Activated CD4-positive, alpha-beta T cell treated with anti-CD3 and anti-CD28 coated beads for 36 hours (primary cell): ENCODE results near the gene BCAS3. TPM values are rescaled to one million over a fixed set of nuclear protein-coding genes. Genes with fewer than 3 reads are reported as not detected.
A peak's percentile ranks its signal among the peaks of the same experiment; 100 is the strongest.
"Not testable (repeated sequence)": the region's sequence is repeated elsewhere in the genome, so short reads cannot be mapped to it uniquely, and the experiment has no call there.

Experiments
- ATAC-seq: fragments of 200-7000 bp; cut with Tn5 transposase; one replicate; pipeline ENCODE4 v1.10.0; 2021; ENCODE audit warnings: mild to moderate bottlenecking, moderate library complexity
- CTCF ChIA-PET: fragments of 350-600 bp; sonication (Branson Sonifier 250); formaldehyde crosslinking; loops from one replicate; lab custom pipeline; 2021; ENCODE audit warnings: antibody characterized with exemption; lab: Charles Lee
- POLR2A ChIA-PET: fragments of 350-600 bp; sonication (Branson Sonifier 250); formaldehyde crosslinking; loops from one replicate; lab custom pipeline; 2021; ENCODE audit warnings: antibody characterized with exemption, inconsistent platforms; lab: Charles Lee
- DNase-seq: peaks from one replicate; pipeline ENCODE4 v3.0.0-alpha.2; 2020
- H3K27ac Mint-ChIP-seq: one replicate; pipeline ENCODE4 v1.8.0; 2021; ENCODE audit warnings: mixed read lengths
- H3K27me3 Mint-ChIP-seq: one replicate; pipeline ENCODE4 v1.8.0; 2021; ENCODE audit warnings: mixed read lengths
- H3K36me3 Mint-ChIP-seq: one replicate; pipeline ENCODE4 v1.8.0; 2021; ENCODE audit warnings: low read depth, mixed read lengths
- H3K4me1 Mint-ChIP-seq: one replicate; pipeline ENCODE4 v1.8.0; 2021; ENCODE audit warnings: mixed read lengths
- H3K4me3 Mint-ChIP-seq: one replicate; pipeline ENCODE4 v1.8.0; 2021; ENCODE audit warnings: mild to moderate bottlenecking, moderate library complexity, mixed read lengths
- H3K9me3 Mint-ChIP-seq: one replicate; pipeline ENCODE4 v1.8.0; 2021; ENCODE audit warnings: low read depth, mixed read lengths
- intact Hi-C, 2 experiments: fragments of 100-400 bp; cut with DNase I in 1 of 2; cut with micrococcal nuclease in 1 of 2; formaldehyde crosslinking; loops; one replicate each; pipeline versions ENCODE4 v1.14.2 to v1.15.1; 2022 to 2024; cut with DNase I, micrococcal nuclease
- total RNA-seq, 2 experiments: library from RNA; stranded (reverse); gene quantifications; one replicate each; pipeline ENCODE4 v1.2.3, GENCODE V29; 2021

BCAS3 gene
- total RNA-seq, 2 experiments from 2014 or later: 7.2 to 7.5 TPM

DNA sequence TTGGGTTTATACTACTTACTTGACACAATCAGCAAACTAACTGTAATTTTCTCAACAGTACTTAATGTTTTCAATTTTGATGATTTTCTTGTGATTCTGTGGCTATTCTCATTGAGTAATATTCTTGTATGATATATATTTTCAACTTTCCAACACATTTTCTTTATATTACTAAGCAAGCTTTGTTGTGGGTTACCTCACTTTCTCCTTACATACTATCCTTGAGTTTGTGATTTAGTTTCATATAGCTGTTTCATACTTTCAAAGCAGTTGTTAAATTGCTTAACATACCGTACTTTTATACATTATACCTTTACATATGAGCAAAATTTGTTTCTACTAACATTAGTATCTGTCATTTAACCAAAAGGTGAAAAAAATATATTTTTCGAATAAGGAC lies 197.1 kb downstream of the BCAS3 start:
- H3K9me3 Mint-ChIP-seq: no peaks in the 10 kb centered on the region
- H3K36me3 Mint-ChIP-seq: peaks cover 3% of the 10 kb centered on the region
- ChIA-PET POLR2A (interaction anchor here (0.8 kb wide), 1 partner anchor 418 kb away, joined by 3 read pairs; no protein-coding TSS in a partner anchor), CTCF (interaction anchor here (0.9 kb wide), 1 partner anchor 9 kb away, joined by 4 read pairs; no protein-coding TSS in a partner anchor)
- peaks cover 4% of the 10 kb centered on the region for H3K4me1 Mint-ChIP-seq
- H3K27me3 Mint-ChIP-seq: no peaks in the 10 kb centered on the region
- no peak overlapping the region for H3K4me3 Mint-ChIP-seq
- no peak for DNase-seq
- H3K27ac Mint-ChIP-seq: no peak overlapping the region
- ATAC-seq: no peak
- intact Hi-C loops: no loop called here

DNA sequence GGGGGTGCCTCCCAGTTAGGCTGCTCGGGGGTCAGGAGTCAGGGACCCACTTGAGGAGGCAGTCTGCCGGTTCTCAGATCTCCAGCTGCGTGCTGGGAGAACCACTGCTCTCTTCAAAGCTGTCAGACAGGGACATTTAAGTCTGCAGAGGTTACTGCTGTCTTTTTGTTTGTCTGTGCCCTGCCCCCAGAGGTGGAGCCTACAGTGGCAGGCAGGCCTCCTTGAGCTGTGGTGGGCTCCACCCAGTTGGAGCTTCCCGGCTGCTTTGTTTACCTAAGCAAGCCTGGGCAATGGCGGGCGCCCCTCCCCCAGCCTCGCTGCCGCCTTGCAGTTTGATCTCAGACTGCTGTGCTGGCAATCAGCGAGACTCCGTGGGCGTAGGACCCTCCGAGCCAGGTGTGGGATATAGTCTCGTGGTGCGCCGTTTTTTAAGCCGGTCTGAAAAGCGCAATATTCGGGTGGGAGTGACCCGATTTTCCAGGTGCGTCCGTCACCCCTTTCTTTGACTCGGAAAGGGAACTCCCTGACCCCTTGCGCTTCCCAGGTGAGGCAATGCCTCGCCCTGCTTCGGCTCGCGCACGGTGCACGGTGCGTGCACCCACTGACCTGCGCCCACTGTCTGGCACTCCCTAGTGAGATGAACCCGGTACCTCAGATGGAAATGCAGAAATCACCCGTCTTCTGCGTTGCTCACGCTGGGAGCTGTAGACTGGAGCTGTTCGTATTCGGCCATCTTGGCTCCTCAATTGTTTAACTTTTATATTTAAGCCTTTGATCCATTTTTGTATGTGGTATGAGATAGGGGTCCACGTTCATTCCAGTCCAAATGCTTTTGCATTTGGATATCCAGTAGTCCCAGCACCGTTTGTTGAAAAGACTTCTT lies 209.3 kb downstream of the BCAS3 start:
- DNase-seq, H3K4me1 Mint-ChIP-seq, CTCF ChIA-PET, POLR2A ChIA-PET, H3K9me3 Mint-ChIP-seq, ATAC-seq, intact Hi-C loops, H3K36me3 Mint-ChIP-seq, H3K27me3 Mint-ChIP-seq: not testable (repeated sequence)
- peak overlapping the region; percentile 42 for H3K27ac Mint-ChIP-seq
- H3K4me3 Mint-ChIP-seq: peak overlapping the region; percentile 50

DNA sequence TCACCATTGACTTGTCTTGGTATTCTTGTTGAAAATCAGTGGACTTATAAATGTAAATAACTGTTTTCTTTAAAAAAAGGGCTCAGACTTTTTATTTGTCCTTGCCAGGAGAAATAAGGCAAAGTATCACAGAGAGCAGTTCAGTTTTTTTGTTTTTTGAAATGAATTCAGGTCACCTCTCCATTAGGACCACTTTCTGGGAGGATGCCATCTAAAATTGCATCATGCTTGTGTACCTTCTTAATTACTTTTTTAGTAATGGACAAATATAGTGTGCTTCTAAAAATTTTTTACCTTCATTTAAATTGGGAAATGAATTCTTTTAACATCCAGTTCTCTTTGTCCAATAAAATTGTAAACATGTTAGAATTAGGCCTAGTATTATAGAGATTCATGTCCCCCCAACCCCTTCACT lies 210.0 kb downstream of the BCAS3 start:
- Mint-ChIP-seq H3K9me3 (no peaks in the 10 kb centered on the region), H3K4me1 (no peaks in the 10 kb centered on the region), H3K27ac (no peak overlapping the region), H3K27me3 (no peaks in the 10 kb centered on the region), H3K36me3 (no peaks in the 10 kb centered on the region), H3K4me3 (peak overlapping the region; percentile 50)
- ChIA-PET CTCF (no interaction called here), POLR2A (no interaction called here)
- DNase-seq (no peak), ATAC-seq (no peak)
- intact Hi-C loops: no loop called here

DNA sequence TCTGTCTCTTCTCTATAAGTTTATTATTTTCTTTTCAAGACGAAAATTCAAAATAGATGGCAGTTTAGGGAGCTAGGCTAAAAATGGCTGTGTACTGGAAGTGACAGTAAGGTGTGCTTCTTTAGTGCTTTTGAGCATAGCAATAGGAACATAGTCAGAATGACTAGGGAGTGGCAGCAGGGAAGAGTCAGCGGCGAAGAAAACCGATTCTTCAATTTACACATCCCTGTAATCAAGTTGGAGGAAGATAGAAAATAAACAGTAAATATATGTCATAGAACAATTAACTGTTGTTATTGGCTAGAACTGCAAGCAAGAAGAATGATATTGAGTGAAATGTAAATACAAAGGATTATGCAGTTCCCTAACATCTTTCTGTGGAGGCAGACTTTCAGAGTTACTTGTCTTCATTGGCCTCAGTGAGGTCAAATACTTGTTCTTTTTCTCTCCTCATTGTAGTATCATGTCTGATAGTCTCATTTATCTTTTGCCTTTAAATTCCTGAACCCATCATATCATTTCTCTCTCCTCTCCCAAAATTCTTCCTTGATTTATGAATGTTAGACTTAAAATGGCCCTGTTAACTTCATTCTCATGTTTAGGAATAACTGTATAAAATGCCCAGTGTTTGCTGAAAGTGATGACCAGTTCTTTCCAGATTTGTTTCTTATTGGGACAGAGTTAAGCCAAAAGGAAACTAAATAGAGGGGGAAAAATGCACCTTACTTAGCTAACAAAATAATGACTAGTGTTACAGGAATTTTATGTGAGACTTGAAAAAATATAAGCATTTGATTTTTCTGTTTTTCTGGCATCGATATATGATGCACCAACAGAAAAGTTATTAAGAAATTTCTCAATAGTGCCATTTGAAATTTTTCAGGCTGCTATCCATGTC lies 211.4 kb downstream of the BCAS3 start:
- Mint-ChIP-seq H3K36me3 (peaks cover 6% of the 10 kb centered on the region), H3K4me3 (no peak overlapping the region), H3K27me3 (no peaks in the 10 kb centered on the region), H3K27ac (no peak overlapping the region), H3K4me1 (no peaks in the 10 kb centered on the region), H3K9me3 (peaks cover 1% of the 10 kb centered on the region)
- intact Hi-C loops: no loop called here
- POLR2A ChIA-PET: no interaction called here
- CTCF ChIA-PET: no interaction called here
- ATAC-seq (no peak), DNase-seq (no peak)

DNA sequence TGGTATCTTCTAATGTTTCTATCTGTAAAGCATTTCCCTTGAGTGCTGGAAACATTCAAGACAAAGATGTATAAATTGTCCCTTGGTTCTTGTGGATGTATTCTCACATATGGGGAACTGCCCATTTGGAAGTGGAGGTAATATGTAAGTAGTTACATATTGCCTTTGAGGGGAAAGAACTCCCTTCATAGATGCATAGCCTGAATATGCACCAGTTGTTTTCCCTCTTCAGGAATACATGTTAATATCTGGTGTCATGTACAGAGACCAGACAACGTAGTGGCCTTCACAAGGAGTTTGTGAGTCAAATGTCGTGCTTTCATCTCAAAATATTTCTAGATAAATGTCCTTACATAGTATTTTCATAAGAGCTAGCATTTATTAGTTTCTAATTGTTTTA lies 213.5 kb downstream of the BCAS3 start:
- POLR2A ChIA-PET: no interaction called here
- Mint-ChIP-seq H3K4me3 (no peak overlapping the region), H3K27ac (no peak overlapping the region), H3K27me3 (no peaks in the 10 kb centered on the region), H3K4me1 (no peaks in the 10 kb centered on the region), H3K36me3 (peaks cover 11% of the 10 kb centered on the region), H3K9me3 (peaks cover 4% of the 10 kb centered on the region)
- ATAC-seq (no peak), DNase-seq (no peak)
- intact Hi-C loops: no loop called here
- CTCF ChIA-PET: no interaction called here

DNA sequence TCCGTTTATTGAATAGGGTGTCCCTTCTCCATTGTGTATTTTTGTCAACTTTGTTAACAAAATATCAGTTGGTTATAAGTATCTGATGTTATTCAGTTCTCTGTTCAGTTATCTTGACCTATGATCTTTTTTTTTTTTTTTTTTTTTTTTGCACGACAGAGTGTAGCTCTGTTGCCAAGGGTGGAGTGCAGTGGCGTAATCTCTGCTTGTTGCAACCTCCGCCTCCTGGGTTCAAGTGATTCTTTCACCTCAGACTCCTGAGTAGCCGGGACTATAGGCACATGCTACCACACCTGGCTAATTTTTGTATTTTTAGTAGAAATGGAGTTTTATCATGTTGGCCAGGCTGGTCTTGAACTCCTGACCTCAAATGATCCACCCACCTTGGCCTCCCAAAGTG lies 215.8 kb downstream of the BCAS3 start:
- no peaks in the 10 kb centered on the region for H3K27me3 Mint-ChIP-seq
- POLR2A ChIA-PET: no interaction called here
- no peaks in the 10 kb centered on the region for H3K4me1 Mint-ChIP-seq
- CTCF ChIA-PET: no interaction called here
- no peak overlapping the region for H3K27ac Mint-ChIP-seq
- H3K9me3 Mint-ChIP-seq: peaks cover 13% of the 10 kb centered on the region
- DNase-seq (no peak), ATAC-seq (no peak)
- H3K4me3 Mint-ChIP-seq: no peak overlapping the region
- peaks cover 18% of the 10 kb centered on the region for H3K36me3 Mint-ChIP-seq
- intact Hi-C loops: no loop called here

DNA sequence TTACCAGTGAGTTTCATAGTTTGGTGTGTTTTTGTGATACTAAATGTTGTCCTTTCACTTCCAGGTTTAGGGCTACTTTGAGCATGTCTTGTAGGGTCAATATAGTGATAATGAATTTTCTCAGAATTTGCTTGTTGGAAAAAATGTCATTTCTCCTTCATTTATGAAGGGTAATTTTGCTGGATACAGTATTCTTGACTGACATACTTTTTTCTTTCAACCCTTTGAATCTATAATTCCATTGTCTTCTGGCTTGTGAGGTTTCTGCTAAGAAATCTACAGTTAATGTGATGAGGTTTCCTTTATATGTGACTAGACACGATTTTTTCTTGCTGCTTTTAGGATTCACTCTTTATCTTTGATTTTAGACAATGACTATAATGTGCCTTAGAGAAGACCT lies 219.3 kb downstream of the BCAS3 start:
- Mint-ChIP-seq H3K27ac (no peak overlapping the region), H3K36me3 (peaks cover 18% of the 10 kb centered on the region), H3K4me1 (no peaks in the 10 kb centered on the region), H3K27me3 (no peaks in the 10 kb centered on the region), H3K9me3 (peaks cover 13% of the 10 kb centered on the region), H3K4me3 (no peak overlapping the region)
- intact Hi-C loops: no loop called here
- ATAC-seq (no peak), DNase-seq (no peak)
- ChIA-PET CTCF (no interaction called here), POLR2A (no interaction called here)

DNA sequence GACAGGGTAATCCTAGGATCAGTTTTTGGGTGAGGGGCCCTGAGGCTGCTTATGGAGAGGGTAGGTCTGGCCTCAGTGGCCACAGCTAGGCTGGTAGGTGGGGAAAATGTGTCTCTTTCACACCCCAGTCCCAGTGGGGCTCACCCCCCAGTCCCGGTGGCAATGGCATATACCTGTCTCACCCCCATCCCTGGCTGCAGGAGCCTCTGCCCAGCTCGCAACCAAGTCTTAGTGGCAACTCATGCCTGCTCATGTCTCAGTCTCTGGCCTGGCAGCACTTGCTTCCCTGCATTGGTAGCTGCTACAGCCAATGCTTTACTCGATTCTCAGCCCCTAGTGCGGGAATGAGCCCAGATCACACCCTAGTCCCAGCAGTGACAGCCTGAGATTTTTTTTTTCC lies 221.5 kb downstream of the BCAS3 start:
- Mint-ChIP-seq H3K9me3 (peaks cover 12% of the 10 kb centered on the region), H3K27me3 (no peaks in the 10 kb centered on the region), H3K36me3 (peaks cover 12% of the 10 kb centered on the region), H3K4me1 (no peaks in the 10 kb centered on the region), H3K27ac (no peak overlapping the region), H3K4me3 (no peak overlapping the region)
- DNase-seq (no peak), ATAC-seq (no peak)
- intact Hi-C loops: no loop called here
- ChIA-PET POLR2A (no interaction called here), CTCF (no interaction called here)

DNA sequence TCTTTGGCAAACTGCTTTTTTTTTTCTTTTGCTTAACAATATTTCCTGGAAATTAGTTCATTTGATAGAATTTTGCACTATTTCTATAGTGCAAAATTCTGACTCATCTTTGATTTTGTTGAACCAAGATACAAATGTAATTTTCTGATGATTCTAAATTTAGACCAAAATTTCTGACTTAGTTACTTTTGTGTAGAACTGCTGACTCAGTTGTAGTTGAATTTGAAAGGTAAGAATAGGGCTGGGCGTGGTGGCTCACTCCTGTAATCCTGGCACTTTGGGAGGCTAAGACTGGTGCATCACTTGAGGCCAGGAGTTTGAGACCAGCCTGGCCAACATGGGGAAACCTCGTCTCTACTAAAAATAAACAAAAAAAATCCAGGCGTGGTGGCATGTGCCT lies 223.0 kb downstream of the BCAS3 start:
- ChIA-PET CTCF (no interaction called here), POLR2A (no interaction called here)
- DNase-seq (no peak), ATAC-seq (no peak)
- H3K4me3 Mint-ChIP-seq: no peak overlapping the region
- no peak overlapping the region for H3K27ac Mint-ChIP-seq
- no peaks in the 10 kb centered on the region for H3K27me3 Mint-ChIP-seq
- no peaks in the 10 kb centered on the region for H3K4me1 Mint-ChIP-seq
- peaks cover 10% of the 10 kb centered on the region for H3K36me3 Mint-ChIP-seq
- H3K9me3 Mint-ChIP-seq: peaks cover 9% of the 10 kb centered on the region
- intact Hi-C loops: no loop called here

DNA sequence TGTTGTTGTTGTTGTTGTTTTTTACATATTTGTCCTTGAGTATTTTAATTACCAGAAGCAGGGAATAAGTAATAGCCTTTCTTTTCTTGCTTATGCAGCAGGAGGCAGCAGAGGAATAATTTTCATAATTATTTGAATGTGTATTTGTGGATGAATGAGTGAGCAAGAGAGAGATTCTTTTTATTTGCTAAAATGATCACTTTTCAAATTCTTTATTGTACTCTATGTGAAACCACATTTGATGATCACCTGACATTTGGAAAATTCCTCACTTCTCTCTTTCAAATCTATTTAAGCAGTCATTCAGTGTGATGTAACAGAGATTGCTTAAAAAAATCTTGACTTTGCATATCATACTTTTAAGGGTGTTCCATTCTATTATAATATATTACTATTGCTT lies 223.6 kb downstream of the BCAS3 start:
- POLR2A ChIA-PET: no interaction called here
- no peak for DNase-seq
- CTCF ChIA-PET: no interaction called here
- H3K27ac Mint-ChIP-seq: no peak overlapping the region
- ATAC-seq: no peak
- H3K4me3 Mint-ChIP-seq: no peak overlapping the region
- H3K4me1 Mint-ChIP-seq: no peaks in the 10 kb centered on the region
- intact Hi-C loops: no loop called here
- H3K36me3 Mint-ChIP-seq: peaks cover 10% of the 10 kb centered on the region
- H3K27me3 Mint-ChIP-seq: no peaks in the 10 kb centered on the region
- H3K9me3 Mint-ChIP-seq: peaks cover 9% of the 10 kb centered on the region

DNA sequence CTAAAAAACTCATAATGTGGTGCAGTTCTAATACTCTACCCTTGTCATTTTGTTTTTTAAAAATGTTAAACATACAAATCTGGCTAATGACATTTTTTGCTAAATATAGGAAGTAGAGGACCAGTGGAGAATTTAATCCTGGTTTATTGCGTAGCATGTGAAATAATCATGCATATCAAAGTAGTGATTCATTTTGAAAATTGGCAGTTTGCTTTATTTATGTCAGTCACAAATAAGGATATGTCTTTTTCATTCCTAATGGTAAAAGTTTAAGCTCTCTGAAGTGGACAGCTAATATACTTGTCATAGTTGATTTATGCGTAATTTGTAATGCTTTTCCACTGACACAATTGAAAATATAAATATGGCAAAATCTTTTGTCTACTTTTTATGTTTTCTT lies 224.2 kb downstream of the BCAS3 start:
- H3K9me3 Mint-ChIP-seq: peaks cover 8% of the 10 kb centered on the region
- H3K36me3 Mint-ChIP-seq: peaks cover 9% of the 10 kb centered on the region
- H3K27me3 Mint-ChIP-seq: no peaks in the 10 kb centered on the region
- no peak overlapping the region for H3K4me3 Mint-ChIP-seq
- no peak overlapping the region for H3K27ac Mint-ChIP-seq
- ATAC-seq (no peak), DNase-seq (no peak)
- CTCF ChIA-PET: no interaction called here
- intact Hi-C loops: no loop called here
- no peaks in the 10 kb centered on the region for H3K4me1 Mint-ChIP-seq
- POLR2A ChIA-PET: no interaction called here

DNA sequence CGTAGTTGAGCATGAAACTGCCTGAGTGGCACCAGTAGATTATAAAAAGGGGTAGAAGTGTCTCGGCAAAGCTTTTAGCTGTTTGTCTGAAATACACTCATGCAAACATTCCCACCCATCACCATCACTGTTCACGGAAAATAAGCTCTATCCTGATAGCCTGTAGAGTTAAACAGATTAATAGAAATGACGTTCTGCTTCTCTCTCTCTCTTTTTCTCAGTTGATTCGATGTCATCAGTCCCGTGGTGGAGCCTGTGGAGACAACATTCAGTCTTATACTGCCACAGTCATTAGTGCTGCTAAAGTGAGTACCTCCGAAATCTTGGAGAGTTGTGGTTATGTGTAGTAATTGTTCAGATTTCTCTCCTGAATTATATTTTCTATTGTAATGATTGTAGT lies 224.7 kb downstream of the BCAS3 start:
- ATAC-seq (no peak), DNase-seq (no peak)
- no peaks in the 10 kb centered on the region for H3K27me3 Mint-ChIP-seq
- H3K9me3 Mint-ChIP-seq: peaks cover 4% of the 10 kb centered on the region
- H3K4me3 Mint-ChIP-seq: no peak overlapping the region
- no peaks in the 10 kb centered on the region for H3K4me1 Mint-ChIP-seq
- CTCF ChIA-PET: no interaction called here
- H3K27ac Mint-ChIP-seq: no peak overlapping the region
- intact Hi-C loops: no loop called here
- POLR2A ChIA-PET: no interaction called here
- peaks cover 5% of the 10 kb centered on the region for H3K36me3 Mint-ChIP-seq
